A673 (cell line): Measurements from ENCODE around the gene ANXA5. TPM values are rescaled to one million over a fixed set of nuclear protein-coding genes. Genes with fewer than 3 reads are reported as not detected.

Experiments
- BruUV-seq: library from RNA; stranded (reverse); fragments of 400-500 nt; replicated peaks from 2 replicates; lab custom pipeline; 2021; lab: Mats Ljungman, UMichigan
- CTCF ChIA-PET: fragments of 300-600 bp; sonication (Branson Sonifier 250); formaldehyde crosslinking; loops from one replicate; lab custom pipeline; 2022; ENCODE audit warnings: antibody characterized with exemption; lab: Charles Lee
- POLR2A ChIA-PET: fragments of 300-600 bp; sonication (Branson Sonifier 250); formaldehyde crosslinking; loops from one replicate; lab custom pipeline; 2022; ENCODE audit warnings: antibody characterized with exemption; ENCODE audit not compliant: low non-redundant PET; lab: Charles Lee
- DNase-seq: peaks from one replicate; pipeline ENCODE4 v3.0.0-alpha.2; 2015; ENCODE audit warnings: low spot score
- H3K27ac ChIP-seq: fragments of 200-600 bp; sonication (generic); 2 replicates; pipeline ENCODE4 v1.5.1; 2016; ENCODE audit warnings: mixed run types, low read depth, mild to moderate bottlenecking, mixed read lengths, antibody characterized with exemption, low read length; ENCODE audit not compliant: poor library complexity, severe bottlenecking
- H3K27me3 ChIP-seq: fragments of 200-600 bp; sonication (generic); replicated peaks from 2 replicates; pipeline ENCODE4 v1.6.1; 2017; ENCODE audit warnings: mixed run types, low read depth, mild to moderate bottlenecking, mixed read lengths, antibody characterized with exemption, low read length; ENCODE audit not compliant: insufficient read depth, poor library complexity
- H3K36me3 ChIP-seq: fragments of 200-600 bp; sonication (generic); 2 replicates; pipeline ENCODE4 v1.6.1; 2016; ENCODE audit warnings: mixed run types, mild to moderate bottlenecking, mixed read lengths, antibody characterized with exemption, low read length; ENCODE audit not compliant: insufficient read depth, poor library complexity, severe bottlenecking
- H3K4me1 ChIP-seq: fragments of 200-600 bp; sonication (generic); 2 replicates; pipeline ENCODE4 v1.6.1; 2017; ENCODE audit warnings: mixed run types, mild to moderate bottlenecking, mixed read lengths, antibody characterized with exemption, low read length; ENCODE audit not compliant: insufficient read depth, poor library complexity, severe bottlenecking
- H3K4me3 ChIP-seq: fragments of 200-600 bp; sonication (generic); 2 replicates; pipeline ENCODE4 v1.5.1; 2016; ENCODE audit warnings: low read depth, mixed run types, mild to moderate bottlenecking, mixed read lengths, low read length; ENCODE audit not compliant: poor library complexity, severe bottlenecking
- H3K9me3 ChIP-seq: fragments of 200-600 bp; sonication (generic); 2 replicates; pipeline ENCODE4 v1.6.1; 2016; ENCODE audit warnings: mixed run types, low read depth, mild to moderate bottlenecking, mixed read lengths, antibody characterized with exemption, low read length; ENCODE audit not compliant: poor library complexity, severe bottlenecking
- EZH2 ChIP-seq: fragments of 200-600 bp; sonication (generic); IDR thresholded peaks from 2 replicates; pipeline ENCODE4 v1.6.1; 2017; ENCODE audit warnings: borderline replicate concordance, low read depth, mild to moderate bottlenecking, mixed read lengths, antibody characterized with exemption, low read length; ENCODE audit not compliant: poor library complexity, severe bottlenecking
- intact Hi-C: fragments of 100-400 bp; cut with micrococcal nuclease; formaldehyde crosslinking; loops from one replicate; pipeline ENCODE4 v1.10.0; 2022; ENCODE audit not compliant: unreplicated experiment
- total RNA-seq: library from RNA; stranded (reverse); gene quantifications from 2 replicates; pipeline ENCODE4 v1.2.3, GENCODE V29; 2021
- TF ChIP-seq, protein P1 (sequence below): fragments of 300-800, 200-600 bp; sonication (generic); conservative IDR thresholded peaks from 2 replicates; pipeline ENCODE4 v1.5.1; 2017; ENCODE audit warnings: low read depth, mild to moderate bottlenecking, antibody characterized with exemption, low read length, moderate library complexity, mixed read lengths

ANXA5 gene
- total RNA-seq, 1 experiment from 2014 or later: 389 TPM

DNA sequence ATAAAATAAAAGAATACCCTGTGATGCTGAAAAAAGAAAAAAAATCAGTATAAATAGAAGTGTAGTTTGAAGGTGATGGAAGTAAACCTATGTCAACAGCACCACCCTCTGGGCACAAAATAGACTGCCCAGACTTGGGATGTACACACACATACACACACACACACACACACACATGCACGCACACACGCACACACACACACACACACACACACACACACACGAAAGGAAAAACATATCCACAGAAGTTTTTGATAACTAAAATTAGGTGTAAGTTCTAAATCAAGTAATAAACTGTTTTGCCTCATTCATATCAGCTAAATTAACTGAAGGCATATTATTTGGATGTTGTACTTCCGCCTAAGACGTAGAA is 40.5 kb downstream of the ANXA5 start:
- peak; percentile 79 for DNase-seq
- no peak overlapping the region for H3K27ac ChIP-seq
- POLR2A ChIA-PET: no interaction called here
- H3K4me3 ChIP-seq: no peak overlapping the region
- no TSS peak for BruUV-seq
- no peaks in the 10 kb centered on the region for H3K9me3 ChIP-seq
- H3K36me3 ChIP-seq: no peaks in the 10 kb centered on the region
- CTCF ChIA-PET: interaction anchor here (0.9 to 1.1 kb wide), 2 partner anchors 194 to 464 kb away, joined by 3 to 4 read pairs; no protein-coding TSS in a partner anchor
- peaks cover 10% of the 10 kb centered on the region for H3K4me1 ChIP-seq
- no peak for TF ChIP-seq EZH2
- TF ChIP-seq, protein P1, sequence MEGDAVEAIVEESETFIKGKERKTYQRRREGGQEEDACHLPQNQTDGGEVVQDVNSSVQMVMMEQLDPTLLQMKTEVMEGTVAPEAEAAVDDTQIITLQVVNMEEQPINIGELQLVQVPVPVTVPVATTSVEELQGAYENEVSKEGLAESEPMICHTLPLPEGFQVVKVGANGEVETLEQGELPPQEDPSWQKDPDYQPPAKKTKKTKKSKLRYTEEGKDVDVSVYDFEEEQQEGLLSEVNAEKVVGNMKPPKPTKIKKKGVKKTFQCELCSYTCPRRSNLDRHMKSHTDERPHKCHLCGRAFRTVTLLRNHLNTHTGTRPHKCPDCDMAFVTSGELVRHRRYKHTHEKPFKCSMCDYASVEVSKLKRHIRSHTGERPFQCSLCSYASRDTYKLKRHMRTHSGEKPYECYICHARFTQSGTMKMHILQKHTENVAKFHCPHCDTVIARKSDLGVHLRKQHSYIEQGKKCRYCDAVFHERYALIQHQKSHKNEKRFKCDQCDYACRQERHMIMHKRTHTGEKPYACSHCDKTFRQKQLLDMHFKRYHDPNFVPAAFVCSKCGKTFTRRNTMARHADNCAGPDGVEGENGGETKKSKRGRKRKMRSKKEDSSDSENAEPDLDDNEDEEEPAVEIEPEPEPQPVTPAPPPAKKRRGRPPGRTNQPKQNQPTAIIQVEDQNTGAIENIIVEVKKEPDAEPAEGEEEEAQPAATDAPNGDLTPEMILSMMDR: peak; percentile 69
- intact Hi-C loops: loop anchor here (2.0 to 5.0 kb wide), 4 partner anchors 174 to 464 kb away; no protein-coding TSS in a partner anchor
- H3K27me3 ChIP-seq: no peaks in the 10 kb centered on the region

DNA sequence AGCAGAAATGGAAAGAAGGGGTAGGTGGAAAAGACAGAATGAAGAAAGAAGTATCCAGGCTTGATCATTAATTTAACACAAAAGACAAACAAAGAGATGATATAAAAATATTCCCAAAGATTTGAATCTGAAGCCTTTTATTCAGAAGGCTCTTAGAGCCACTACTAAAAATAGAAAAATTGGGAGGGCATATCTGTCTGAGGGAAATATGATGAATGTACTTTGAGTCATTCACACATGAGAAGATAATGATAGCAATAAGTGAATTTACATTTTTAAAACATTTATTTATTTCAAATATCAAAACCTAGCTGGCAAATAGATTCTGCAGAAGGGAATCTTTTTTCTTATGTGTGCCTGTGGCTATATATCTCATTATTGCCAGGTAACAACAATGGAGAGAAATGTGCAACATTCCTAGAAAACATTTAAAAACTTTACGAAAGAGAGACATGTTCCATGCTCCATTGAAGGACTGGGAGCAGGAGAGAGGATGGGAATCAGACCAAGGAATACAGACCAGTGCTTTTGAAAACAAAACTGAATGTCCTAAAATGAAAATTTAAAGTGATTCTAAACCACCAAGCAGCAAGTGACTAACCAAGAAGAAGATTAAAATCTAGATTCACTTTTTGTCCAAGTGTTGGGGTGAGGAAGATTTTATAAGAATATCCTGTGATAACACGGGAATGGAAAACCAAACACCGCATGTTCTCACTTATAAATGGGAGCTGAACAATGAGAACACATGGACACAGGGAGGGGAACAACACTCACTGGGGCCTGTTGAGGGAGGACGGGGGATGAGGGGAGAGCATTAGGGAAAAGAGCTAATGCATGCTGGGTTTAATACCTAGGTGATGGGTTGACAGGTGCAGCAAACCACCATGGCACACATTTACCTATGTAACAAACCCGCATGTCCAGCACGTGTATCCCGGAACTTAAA is 41.2 kb downstream of the ANXA5 start:
- no TSS peak for BruUV-seq
- no peaks in the 10 kb centered on the region for H3K9me3 ChIP-seq
- intact Hi-C loops: loop anchor here (2.0 to 5.0 kb wide), 4 partner anchors 173 to 463 kb away; no protein-coding TSS in a partner anchor
- H3K36me3 ChIP-seq: no peaks in the 10 kb centered on the region
- ChIA-PET CTCF (interaction anchor here (0.9 to 1.1 kb wide), 2 partner anchors 193 to 463 kb away, joined by 3 to 4 read pairs; no protein-coding TSS in a partner anchor), POLR2A (no interaction called here)
- peaks cover 10% of the 10 kb centered on the region for H3K4me1 ChIP-seq
- no peak overlapping the region for H3K4me3 ChIP-seq
- H3K27ac ChIP-seq: no peak overlapping the region
- TF ChIP-seq EZH2: no peak
- TF ChIP-seq, protein P1: no peak
- no peak for DNase-seq
- H3K27me3 ChIP-seq: no peaks in the 10 kb centered on the region

DNA sequence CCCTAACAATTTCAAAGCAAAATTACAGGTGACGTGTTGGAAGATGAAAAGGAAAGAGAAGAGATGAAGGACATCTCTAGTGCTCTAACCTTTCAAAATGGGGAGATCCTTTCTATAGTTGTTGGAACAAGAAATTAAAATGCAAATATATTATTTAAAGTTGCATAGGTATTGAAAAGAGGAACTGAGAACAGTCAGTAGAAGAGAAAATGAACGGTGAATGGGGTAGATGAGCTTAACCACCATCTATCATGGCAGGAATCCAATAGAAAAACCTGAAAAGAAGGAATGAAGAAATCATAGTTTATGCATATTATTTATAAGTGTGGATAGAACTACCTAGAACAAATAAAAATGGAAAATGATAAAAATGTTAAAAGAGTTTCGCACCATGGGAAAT is 42.0 kb downstream of the ANXA5 start:
- DNase-seq: no peak
- Histone ChIP-seq H3K27me3 (no peaks in the 10 kb centered on the region), H3K4me1 (peaks cover 10% of the 10 kb centered on the region), H3K9me3 (no peaks in the 10 kb centered on the region), H3K36me3 (no peaks in the 10 kb centered on the region), H3K4me3 (no peak overlapping the region), H3K27ac (no peak overlapping the region)
- ChIA-PET POLR2A (no interaction called here), CTCF (no interaction called here)
- no TSS peak for BruUV-seq
- intact Hi-C loops: loop anchor here (5.0 kb wide), 2 partner anchors 172 to 462 kb away; no protein-coding TSS in a partner anchor
- TF ChIP-seq, protein P1: no peak
- no peak for TF ChIP-seq EZH2
